ENCODE data around the gene CRCP.
"Not testable (repeated sequence)": the region's sequence is repeated elsewhere in the genome, so short reads cannot be mapped to it uniquely, and the experiment has no call there.

CRCP gene

GRCh38 chr7:66167773-66168387, 53.2 kb downstream of the CRCP start:
- Histone ChIP-seq H3K4me1 (ENCODE audit: low read length) (no peaks in the 10 kb centered on the region), H3F3A (ENCODE audit: insufficient read depth, low read length) (no peaks in the 10 kb centered on the region), H3K79me2 (ENCODE audit: low read length) (no peaks in the 10 kb centered on the region), H3K27me3 (replicated peaks; ENCODE audit: insufficient read depth, low read length) (no peaks in the 10 kb centered on the region), H3K9ac (ENCODE audit: low read length) (no peak overlapping the region), H4K20me1 (ENCODE audit: insufficient read depth, low read length) (no peaks in the 10 kb centered on the region), H3K36me3 (replicated peaks; ENCODE audit: insufficient read depth, low read length) (no peaks in the 10 kb centered on the region), H3K9me2 (replicated peaks; ENCODE audit: insufficient read depth, low read length) (no peaks in the 10 kb centered on the region), H2AFZ (ENCODE audit: low read length) (no peak overlapping the region), H3K27ac (ENCODE audit: low read length) (no peak overlapping the region), H3K4me2 (ENCODE audit: low read depth, low read length) (no peak overlapping the region), H3K9me3 (replicated peaks; ENCODE audit: insufficient read depth, low read length) (no peaks in the 10 kb centered on the region), H3K4me3 (ENCODE audit: low read length) (no peak overlapping the region)
- no peak for DNase-seq
- no peak for TF ChIP-seq CTCF (IDR thresholded peaks at IDR 0.05; ENCODE audit: low read length)
- TF ChIP-seq EZH2phosphoT487 (IDR thresholded peaks at IDR 0.05; ENCODE audit: low read length): no peak
- no peak for TF ChIP-seq EZH2 (optimal IDR thresholded peaks at IDR 0.05; ENCODE audit: low read depth, low read length)

GRCh38 chr7:66169616-66170015, 55.0 kb downstream of the CRCP start:
- H3K4me2 ChIP-seq (ENCODE audit: low read depth, low read length): no peak overlapping the region
- no peaks in the 10 kb centered on the region for H3K36me3 ChIP-seq (replicated peaks; ENCODE audit: insufficient read depth, low read length)

GRCh38 chr7:66170309-66171231, 55.9 kb downstream of the CRCP start:
- H3K36me3 ChIP-seq (replicated peaks; ENCODE audit: insufficient read depth, low read length): no peaks in the 10 kb centered on the region
- no peak overlapping the region for H3K4me2 ChIP-seq (ENCODE audit: low read depth, low read length)
- no peak overlapping the region for H3K4me3 ChIP-seq (ENCODE audit: low read length)
- no peak for TF ChIP-seq CTCF (IDR thresholded peaks at IDR 0.05; ENCODE audit: low read length)
- TF ChIP-seq EZH2phosphoT487 (IDR thresholded peaks at IDR 0.05; ENCODE audit: low read length): no peak
- no peak for TF ChIP-seq EZH2 (optimal IDR thresholded peaks at IDR 0.05; ENCODE audit: low read depth, low read length)
- no peak overlapping the region for H3K27ac ChIP-seq (ENCODE audit: low read length)
- H3K9ac ChIP-seq (ENCODE audit: low read length): no peak overlapping the region
- no peaks in the 10 kb centered on the region for H3K27me3 ChIP-seq (replicated peaks; ENCODE audit: insufficient read depth, low read length)
- H3K79me2 ChIP-seq (ENCODE audit: low read length): no peaks in the 10 kb centered on the region
- no peak overlapping the region for H2AFZ ChIP-seq (ENCODE audit: low read length)
- no peaks in the 10 kb centered on the region for H3K4me1 ChIP-seq (ENCODE audit: low read length)
- H3K9me3 ChIP-seq (replicated peaks; ENCODE audit: insufficient read depth, low read length): no peaks in the 10 kb centered on the region
- no peak for DNase-seq
- no peaks in the 10 kb centered on the region for H4K20me1 ChIP-seq (ENCODE audit: insufficient read depth, low read length)
- H3F3A ChIP-seq (ENCODE audit: insufficient read depth, low read length): no peaks in the 10 kb centered on the region
- no peaks in the 10 kb centered on the region for H3K9me2 ChIP-seq (replicated peaks; ENCODE audit: insufficient read depth, low read length)

More at GRCh38 chr7:66169616-66170015, 55.0 kb downstream of the CRCP start:
- Histone ChIP-seq H4K20me1 (ENCODE audit: insufficient read depth, low read length) (no peaks in the 10 kb centered on the region), H3K4me3 (ENCODE audit: low read length) (no peak overlapping the region), H2AFZ (ENCODE audit: low read length) (no peak overlapping the region), H3K9ac (ENCODE audit: low read length) (no peak overlapping the region), H3K79me2 (ENCODE audit: low read length) (no peaks in the 10 kb centered on the region), H3F3A (ENCODE audit: insufficient read depth, low read length) (no peaks in the 10 kb centered on the region), H3K9me3 (replicated peaks; ENCODE audit: insufficient read depth, low read length) (no peaks in the 10 kb centered on the region), H3K27ac (ENCODE audit: low read length) (no peak overlapping the region), H3K9me2 (replicated peaks; ENCODE audit: insufficient read depth, low read length) (no peaks in the 10 kb centered on the region), H3K27me3 (replicated peaks; ENCODE audit: insufficient read depth, low read length) (no peaks in the 10 kb centered on the region), H3K4me1 (ENCODE audit: low read length) (no peaks in the 10 kb centered on the region)
- DNase-seq: no peak
- no peak for TF ChIP-seq EZH2 (optimal IDR thresholded peaks at IDR 0.05; ENCODE audit: low read depth, low read length)
- TF ChIP-seq CTCF (IDR thresholded peaks at IDR 0.05; ENCODE audit: low read length): no peak
- no peak for TF ChIP-seq EZH2phosphoT487 (IDR thresholded peaks at IDR 0.05; ENCODE audit: low read length)

GRCh38 chr7:66172536-66173401, 58.1 kb downstream of the CRCP start:
- not testable (repeated sequence) for H3K79me2 ChIP-seq (ENCODE audit: low read length); H3K27me3 ChIP-seq (replicated peaks; ENCODE audit: insufficient read depth, low read length); H3K27ac ChIP-seq (ENCODE audit: low read length); H4K20me1 ChIP-seq (ENCODE audit: insufficient read depth, low read length); DNase-seq; H3K4me2 ChIP-seq (ENCODE audit: low read depth, low read length); H3K9me3 ChIP-seq (replicated peaks; ENCODE audit: insufficient read depth, low read length); H3K4me3 ChIP-seq (ENCODE audit: low read length); H3K9me2 ChIP-seq (replicated peaks; ENCODE audit: insufficient read depth, low read length); H3K4me1 ChIP-seq (ENCODE audit: low read length); H3F3A ChIP-seq (ENCODE audit: insufficient read depth, low read length); H3K9ac ChIP-seq (ENCODE audit: low read length); H2AFZ ChIP-seq (ENCODE audit: low read length); H3K36me3 ChIP-seq (replicated peaks; ENCODE audit: insufficient read depth, low read length)

All from MM.1S (cell line).